ES-I3 (cell line): ENCODE data around the gene IL3.
"Not testable (repeated sequence)": the region's sequence is repeated elsewhere in the genome, so short reads cannot be mapped to it uniquely, and the experiment has no call there.

Experiments used
- H3K36me3 ChIP-seq: 2 replicates; pipeline ENCODE4 v1.6.1; 2013; ENCODE audit warnings: mild to moderate bottlenecking, low read length, control low read depth, moderate library complexity; ENCODE audit not compliant: insufficient read depth
- H3K4me1 ChIP-seq: 2 replicates; pipeline ENCODE4 v1.6.1; 2013; ENCODE audit warnings: mild to moderate bottlenecking, control low read depth, low read length; ENCODE audit not compliant: insufficient read depth
- H3K9ac ChIP-seq: 2 replicates; pipeline ENCODE4 v1.6.1; 2013; ENCODE audit warnings: low read depth, mild to moderate bottlenecking, low read length, moderate library complexity
- H3K9me3 ChIP-seq: 2 replicates; pipeline ENCODE4 v1.6.1; 2013; ENCODE audit warnings: mild to moderate bottlenecking, low read length, moderate library complexity; ENCODE audit not compliant: control insufficient read depth, insufficient read depth

IL3 gene

DNA sequence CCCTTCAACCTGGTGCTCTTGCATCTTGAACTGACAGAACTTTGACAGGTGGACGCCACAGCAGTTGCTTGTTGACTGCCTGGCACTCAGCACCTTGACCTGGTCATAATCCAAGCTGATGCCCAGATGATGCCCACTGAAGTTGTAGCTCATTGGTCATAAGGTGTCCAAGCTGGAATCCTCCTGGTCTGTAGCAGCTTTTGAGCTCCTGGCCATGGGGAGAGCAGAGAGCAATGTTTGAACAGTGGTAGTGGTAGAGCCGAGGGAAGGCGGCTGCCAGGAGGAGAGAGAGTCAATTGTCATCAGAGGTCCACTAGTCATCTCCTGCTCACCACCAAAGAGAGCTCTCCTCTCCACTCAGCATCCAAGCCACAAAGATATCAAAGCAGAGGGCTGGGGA, 36.4 kb downstream of the IL3 start:
- Histone ChIP-seq H3K9ac (no peak overlapping the region), H3K36me3 (no peaks in the 10 kb centered on the region), H3K4me1 (no peaks in the 10 kb centered on the region), H3K9me3 (no peaks in the 10 kb centered on the region)

DNA sequence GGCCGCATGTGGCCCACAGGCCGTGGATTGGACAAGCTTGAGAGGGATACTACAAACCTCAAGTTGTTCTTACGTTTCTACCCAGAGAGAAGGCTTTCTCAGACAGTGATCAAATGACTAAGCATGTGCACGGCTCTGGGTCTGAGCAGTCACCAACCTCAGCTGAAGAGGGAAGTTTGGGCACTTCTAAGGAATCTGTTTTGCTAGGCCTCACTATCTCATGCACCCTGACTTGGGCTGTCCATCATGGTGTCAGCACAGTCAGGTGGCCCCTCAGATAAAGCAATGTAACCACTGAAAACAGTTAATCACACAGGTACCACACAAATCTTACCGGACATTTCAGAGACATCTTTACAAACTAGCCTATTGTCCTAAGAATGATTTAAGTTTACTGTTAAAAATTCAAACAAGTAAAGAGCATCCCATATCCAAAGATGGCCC, 37.7 kb downstream of the IL3 start:
- Histone ChIP-seq H3K9me3 (no peaks in the 10 kb centered on the region), H3K4me1 (no peaks in the 10 kb centered on the region), H3K36me3 (no peaks in the 10 kb centered on the region), H3K9ac (no peak overlapping the region)

DNA sequence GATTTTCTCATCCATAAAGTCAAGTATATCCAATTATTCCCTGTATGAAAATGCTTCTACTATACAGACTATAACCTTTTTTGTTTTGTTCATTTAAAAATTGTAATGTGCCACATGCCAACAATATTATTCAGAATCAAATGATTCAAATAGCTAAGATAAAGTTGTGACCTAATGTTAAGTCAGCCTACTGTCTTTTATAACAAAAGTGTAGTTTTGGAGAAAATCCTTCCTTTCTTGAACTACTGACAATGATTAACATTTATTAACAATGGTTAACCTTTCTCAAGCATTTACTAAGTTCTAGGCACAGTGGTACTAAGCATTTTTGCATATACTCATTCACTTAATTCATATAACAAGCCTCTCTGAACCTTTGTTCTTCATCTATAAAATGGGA, 38.2 kb downstream of the IL3 start:
- H3K9ac ChIP-seq: no peak overlapping the region
- H3K9me3 ChIP-seq: no peaks in the 10 kb centered on the region
- H3K36me3 ChIP-seq: no peaks in the 10 kb centered on the region
- no peaks in the 10 kb centered on the region for H3K4me1 ChIP-seq

DNA sequence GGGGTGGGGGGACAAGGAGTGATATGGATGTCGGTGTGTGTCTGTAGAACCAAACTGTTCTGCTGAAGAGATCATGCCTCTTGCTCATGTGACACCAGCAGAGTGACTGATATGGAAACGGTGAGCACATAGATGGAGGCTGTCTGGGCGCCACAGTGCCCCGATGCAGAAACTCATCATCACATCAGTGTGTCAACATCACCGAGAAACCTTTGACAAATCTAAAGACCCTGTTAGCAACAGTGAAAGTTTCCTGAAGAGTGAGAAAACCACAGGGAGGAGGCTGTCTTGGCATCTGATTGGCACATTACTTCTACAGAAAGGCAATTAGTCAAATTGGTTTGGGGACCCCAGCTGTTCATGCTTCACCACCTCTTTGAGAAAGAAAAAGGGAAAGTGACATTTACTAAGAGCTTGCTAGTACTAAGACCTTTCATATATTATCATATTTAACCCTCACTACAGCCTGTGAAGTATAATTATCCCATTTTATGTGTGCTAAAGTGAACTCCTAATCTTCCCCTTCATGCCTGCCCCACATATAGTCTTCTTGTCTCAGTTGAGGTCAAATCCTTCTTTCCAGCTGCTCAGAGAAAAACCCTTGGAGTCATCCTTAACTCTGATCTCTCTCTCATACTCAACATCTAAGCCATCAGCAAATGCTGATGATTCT, 38.8 kb downstream of the IL3 start:
- Histone ChIP-seq H3K36me3 (no peaks in the 10 kb centered on the region), H3K9me3 (no peaks in the 10 kb centered on the region), H3K4me1 (no peaks in the 10 kb centered on the region), H3K9ac (no peak overlapping the region)

DNA sequence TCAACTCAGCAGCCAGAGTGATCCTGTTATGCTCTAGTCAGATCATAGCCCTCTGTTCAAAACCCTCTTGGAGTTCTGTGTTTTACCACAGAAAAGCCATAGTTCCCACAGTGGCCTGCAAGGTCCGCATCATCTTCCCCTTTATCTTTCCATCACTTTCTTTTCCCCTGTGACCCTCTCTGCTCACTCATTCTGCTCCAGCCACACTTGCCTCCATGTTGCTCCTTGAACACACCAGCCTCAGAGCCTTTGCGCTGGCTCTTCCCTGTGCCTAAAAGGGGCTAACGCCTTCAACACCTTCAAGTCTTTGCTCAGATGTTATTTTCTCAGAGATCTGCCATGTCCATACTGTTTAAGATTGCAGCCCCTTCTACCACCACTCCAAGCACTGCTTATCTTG, 39.5 kb downstream of the IL3 start:
- H3K9me3 ChIP-seq: no peaks in the 10 kb centered on the region
- no peaks in the 10 kb centered on the region for H3K36me3 ChIP-seq
- no peaks in the 10 kb centered on the region for H3K4me1 ChIP-seq
- no peak overlapping the region for H3K9ac ChIP-seq

DNA sequence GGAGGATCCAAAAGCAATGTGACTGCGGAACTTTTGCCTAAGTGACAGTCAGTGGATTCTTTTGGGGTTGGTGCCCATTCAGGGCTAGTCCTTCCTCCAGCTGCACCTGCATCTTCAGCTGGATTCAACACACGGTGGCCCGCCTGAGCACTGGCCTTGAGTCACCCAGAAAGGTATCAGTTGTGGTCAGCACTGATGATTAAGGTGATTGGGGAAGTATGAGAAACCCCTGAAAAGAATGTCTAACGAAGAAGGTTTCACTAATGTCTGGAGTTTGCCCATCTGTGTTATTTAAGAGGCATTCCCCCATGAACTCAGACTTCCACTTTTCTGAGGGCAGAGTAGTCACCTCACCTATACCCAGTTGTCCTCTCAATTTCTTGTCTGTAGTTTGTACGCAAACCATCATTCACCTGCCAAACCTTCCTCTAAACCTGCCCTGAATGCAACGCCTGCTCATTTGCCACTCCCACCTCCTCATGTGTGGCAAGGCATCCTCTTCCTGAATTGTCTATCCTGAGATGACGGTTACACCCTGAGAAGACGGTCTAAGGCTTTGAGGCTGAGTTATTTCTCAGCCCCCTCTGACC, 40.3 kb downstream of the IL3 start:
- Histone ChIP-seq H3K9me3 (no peaks in the 10 kb centered on the region), H3K36me3 (no peaks in the 10 kb centered on the region), H3K4me1 (no peaks in the 10 kb centered on the region), H3K9ac (no peak overlapping the region)

DNA sequence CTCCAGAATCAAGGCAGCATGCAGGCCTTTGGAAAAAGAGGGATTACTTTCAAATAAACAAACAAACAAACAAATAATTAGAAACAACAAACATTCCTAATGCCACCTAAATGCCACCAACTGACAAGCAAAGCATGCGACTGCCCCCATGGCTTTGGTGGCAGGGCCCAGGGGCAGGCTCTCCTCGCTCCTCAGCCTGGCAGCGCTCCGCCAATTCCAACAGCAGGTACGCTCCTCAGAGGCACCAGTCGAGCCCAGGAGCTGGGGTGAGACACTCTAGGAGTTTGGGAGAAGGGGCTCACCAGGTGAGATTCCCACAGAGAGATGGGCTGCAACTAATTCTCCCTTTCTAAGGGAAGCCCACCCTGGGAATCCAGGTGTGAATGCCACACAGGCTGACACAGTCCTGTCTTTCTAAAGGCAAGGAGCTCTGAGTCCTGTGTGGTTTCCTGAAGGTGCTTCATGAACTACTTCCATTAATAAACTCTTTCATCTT, 41.0 kb downstream of the IL3 start:
- no peak overlapping the region for H3K9ac ChIP-seq
- H3K36me3 ChIP-seq: no peaks in the 10 kb centered on the region
- H3K4me1 ChIP-seq: no peaks in the 10 kb centered on the region
- no peaks in the 10 kb centered on the region for H3K9me3 ChIP-seq

DNA sequence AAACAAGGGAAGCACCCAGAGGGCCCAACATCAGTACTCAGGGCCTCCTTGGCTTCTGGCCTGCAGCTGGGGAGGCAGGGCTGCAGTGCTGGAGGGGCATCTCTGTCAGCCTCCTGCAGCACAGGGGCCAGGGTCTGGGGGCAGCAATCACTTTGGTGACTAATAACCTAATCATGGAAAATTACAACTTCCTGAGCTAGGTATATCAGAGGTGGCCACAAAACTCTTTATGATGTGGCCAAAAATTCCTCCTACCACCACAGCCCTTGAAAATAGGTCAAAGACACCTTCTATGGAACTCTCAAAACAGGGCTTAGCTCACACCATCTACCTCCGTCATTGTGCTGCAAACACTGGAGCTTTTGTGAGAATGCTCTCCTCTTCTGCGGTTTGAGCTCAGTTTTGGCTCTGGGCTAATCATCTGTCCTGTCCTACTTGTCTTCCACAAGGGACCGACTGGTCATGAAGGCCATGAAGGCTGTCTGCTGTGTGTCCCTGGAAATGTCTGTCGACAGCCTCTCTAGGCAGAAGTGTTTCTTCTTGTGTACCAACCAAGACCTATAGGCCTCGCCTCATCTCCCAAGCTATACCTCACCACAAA, 41.7 kb downstream of the IL3 start:
- H3K36me3 ChIP-seq: no peaks in the 10 kb centered on the region
- H3K9me3 ChIP-seq: no peaks in the 10 kb centered on the region
- no peaks in the 10 kb centered on the region for H3K4me1 ChIP-seq
- no peak overlapping the region for H3K9ac ChIP-seq

DNA sequence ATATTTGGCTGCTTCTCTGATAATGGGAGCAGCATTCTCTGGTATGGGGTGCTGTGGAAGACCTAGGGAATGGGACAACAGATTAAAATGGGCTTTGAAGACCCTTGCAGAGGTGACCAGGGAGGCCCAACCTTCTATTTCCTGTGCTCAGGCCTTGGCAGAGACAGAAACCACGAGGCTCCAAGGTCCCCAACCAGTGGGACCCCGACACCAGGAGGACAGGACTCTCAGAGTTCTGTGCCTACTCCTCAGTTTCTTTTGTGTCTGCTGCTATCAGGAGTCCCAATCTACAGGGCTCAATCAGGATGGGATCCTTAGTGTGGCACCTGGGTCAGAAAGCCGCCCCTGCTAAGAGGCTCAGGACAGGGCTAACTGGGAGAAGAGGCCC, 42.5 kb downstream of the IL3 start:
- no peak overlapping the region for H3K9ac ChIP-seq
- H3K4me1 ChIP-seq: no peaks in the 10 kb centered on the region
- H3K9me3 ChIP-seq: no peaks in the 10 kb centered on the region
- no peaks in the 10 kb centered on the region for H3K36me3 ChIP-seq

DNA sequence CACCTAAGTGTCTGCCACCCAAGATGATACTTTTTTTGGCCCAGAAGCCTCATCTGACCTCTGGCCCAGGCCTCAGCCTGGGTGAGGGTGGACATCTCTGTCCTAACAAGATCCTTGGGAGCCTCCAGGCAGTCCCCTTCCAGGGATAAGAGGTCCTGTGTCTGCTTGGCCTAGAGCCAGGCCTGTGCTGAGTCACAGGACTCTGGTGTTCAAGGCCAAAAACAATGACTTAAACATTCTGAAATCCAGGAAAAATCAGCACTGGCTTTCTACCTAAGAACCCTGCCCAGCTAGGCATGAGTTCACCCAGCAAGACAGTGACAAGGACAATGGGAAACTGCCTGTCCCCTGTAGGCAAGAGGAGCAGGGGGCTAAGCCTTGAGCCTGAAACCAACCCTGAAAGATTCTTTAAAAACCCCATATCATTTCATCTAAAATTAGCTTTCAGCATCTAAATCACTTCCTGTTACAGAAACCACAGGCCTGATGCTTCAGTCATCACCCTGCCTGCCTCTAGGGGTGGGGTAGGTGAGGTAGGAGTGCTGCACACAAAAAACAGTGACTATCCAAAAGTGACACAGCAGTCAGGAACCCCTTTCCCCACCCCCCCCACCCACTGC, 43.0 kb downstream of the IL3 start:
- Histone ChIP-seq H3K9me3 (no peaks in the 10 kb centered on the region), H3K9ac (no peak overlapping the region), H3K4me1 (no peaks in the 10 kb centered on the region), H3K36me3 (no peaks in the 10 kb centered on the region)

DNA sequence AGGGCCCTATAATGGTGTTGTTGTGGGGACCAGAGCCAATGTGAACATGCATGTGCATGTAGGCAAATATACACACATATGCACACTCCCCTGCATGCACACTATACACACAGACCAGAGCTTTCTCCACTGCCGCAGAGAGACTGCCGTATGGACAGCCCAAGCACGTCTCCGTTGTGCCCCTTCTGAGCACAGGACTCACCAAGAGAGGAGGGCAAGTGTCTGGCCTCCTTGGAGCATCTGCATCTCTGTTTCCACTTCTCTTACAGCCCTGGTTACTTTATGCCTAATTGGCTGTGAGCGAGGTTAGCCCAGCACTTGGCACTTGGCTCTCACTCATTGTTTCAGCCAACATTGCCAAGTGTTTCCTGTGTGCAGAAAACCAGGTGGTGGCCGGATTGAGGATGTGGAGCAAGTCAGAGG, 43.5 kb downstream of the IL3 start:
- no peaks in the 10 kb centered on the region for H3K36me3 ChIP-seq
- no peak overlapping the region for H3K9ac ChIP-seq
- H3K4me1 ChIP-seq: no peaks in the 10 kb centered on the region
- H3K9me3 ChIP-seq: no peaks in the 10 kb centered on the region

DNA sequence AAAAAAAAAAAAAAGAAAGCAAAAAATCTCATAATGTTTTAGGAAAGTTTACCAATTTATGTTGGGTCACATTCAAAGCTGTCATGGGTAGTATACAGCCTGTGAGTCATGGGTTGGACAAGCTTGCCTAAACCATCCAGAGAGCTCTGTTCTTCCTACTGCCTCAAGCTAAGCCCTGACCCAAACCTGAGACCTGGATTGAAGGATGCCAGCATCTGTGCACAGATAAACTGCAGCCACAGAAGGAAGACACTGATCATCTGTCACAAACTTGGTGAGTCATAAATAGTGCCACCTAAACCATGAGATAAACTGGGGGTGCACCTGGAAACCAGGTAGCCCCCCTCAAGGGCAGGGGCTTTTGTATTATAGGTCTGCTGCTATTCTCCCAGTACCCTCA, 44.1 kb downstream of the IL3 start:
- no peaks in the 10 kb centered on the region for H3K4me1 ChIP-seq
- H3K9ac ChIP-seq: no peak overlapping the region
- H3K36me3 ChIP-seq: no peaks in the 10 kb centered on the region
- H3K9me3 ChIP-seq: no peaks in the 10 kb centered on the region

DNA sequence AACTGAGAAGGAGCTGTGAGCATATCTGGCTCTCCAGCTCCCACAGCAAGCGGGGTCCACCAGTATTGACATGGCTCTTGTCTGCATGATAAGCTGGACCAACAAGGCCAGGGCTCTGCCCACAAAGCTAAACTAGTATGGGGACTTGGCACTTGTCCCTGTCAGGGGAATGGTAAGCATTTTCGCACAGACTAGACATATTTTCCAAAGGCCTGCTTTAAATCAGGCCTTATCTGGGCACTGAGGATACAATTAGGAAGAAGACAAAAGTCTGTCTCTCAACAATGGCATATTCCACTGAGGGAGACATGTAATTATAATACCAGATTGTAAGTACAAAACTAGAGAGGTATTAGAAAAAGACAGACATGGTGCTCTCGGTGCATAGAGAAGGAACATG, 45.2 kb downstream of the IL3 start:
- no peak overlapping the region for H3K9ac ChIP-seq
- no peaks in the 10 kb centered on the region for H3K4me1 ChIP-seq
- no peaks in the 10 kb centered on the region for H3K36me3 ChIP-seq
- no peaks in the 10 kb centered on the region for H3K9me3 ChIP-seq

DNA sequence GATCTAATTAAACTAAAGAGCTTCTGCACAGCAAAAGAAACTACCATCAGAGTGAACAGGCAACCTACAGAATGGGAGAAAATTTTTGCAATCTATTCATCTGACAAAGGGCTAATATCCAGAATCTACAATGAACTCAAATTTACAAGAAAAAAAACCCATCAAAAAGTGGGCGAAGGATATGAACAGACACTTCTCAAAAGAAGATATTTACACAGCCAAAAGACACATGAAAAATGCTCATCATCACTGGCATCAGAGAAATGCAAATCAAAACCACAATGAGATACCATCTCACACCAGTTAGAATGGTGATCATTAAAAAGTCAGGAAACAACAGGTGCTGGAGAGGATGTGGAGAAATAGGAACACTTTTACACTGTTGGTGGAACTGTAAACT, 48.0 kb downstream of the IL3 start:
- not testable (repeated sequence) for H3K9me3 ChIP-seq, H3K36me3 ChIP-seq, H3K9ac ChIP-seq, H3K4me1 ChIP-seq

DNA sequence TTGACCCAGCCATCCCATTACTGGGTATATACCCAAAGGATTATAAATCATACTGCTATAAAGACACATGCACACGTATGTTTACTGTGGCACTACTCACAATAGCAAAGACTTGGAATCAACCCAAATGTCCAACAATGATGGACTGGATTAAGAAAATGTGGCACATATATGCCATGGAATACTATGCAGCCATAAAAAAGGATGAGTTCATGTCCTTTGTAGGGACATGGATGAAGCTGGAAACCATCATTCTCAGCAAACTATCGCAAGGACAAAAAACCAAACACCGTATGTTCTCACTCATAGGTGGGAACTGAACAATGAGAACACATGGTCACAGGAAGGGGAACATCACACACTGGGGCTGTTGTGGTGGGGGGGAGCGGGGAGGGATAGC, 48.5 kb downstream of the IL3 start:
- H3K4me1 ChIP-seq, H3K9me3 ChIP-seq, H3K36me3 ChIP-seq, H3K9ac ChIP-seq: not testable (repeated sequence)
